Loucy (cell line): Measurements from ENCODE around the gene RBBP6.
A peak's percentile ranks its signal among the peaks of the same experiment; 100 is the strongest.

Source experiments
- H2AFZ ChIP-seq: fragments of 200-600 bp; sonication (generic); 2 replicates; pipeline ENCODE4 v1.6.0; 2016; ENCODE audit warnings: antibody characterized with exemption, mild to moderate bottlenecking, low read length, moderate library complexity
- H3F3A ChIP-seq: fragments of 200-600 bp; 2 replicates; pipeline ENCODE4 v1.6.0; 2016; ENCODE audit warnings: antibody characterized with exemption, low read depth, mild to moderate bottlenecking
- H3K27me3 ChIP-seq: fragments of 200-600 bp; sonication (generic); 2 replicates; pipeline ENCODE4 v1.6.1; 2014; ENCODE audit warnings: low read length, mild to moderate bottlenecking; ENCODE audit not compliant: insufficient read depth, poor library complexity, severe bottlenecking
- H3K36me3 ChIP-seq: fragments of 200-600 bp; sonication (generic); 2 replicates; pipeline ENCODE4 v1.6.1; 2016; ENCODE audit warnings: low read length; ENCODE audit not compliant: insufficient read depth
- H3K4me1 ChIP-seq: fragments of 200-600 bp; sonication (generic); 2 replicates; pipeline ENCODE4 v1.5.1; 2014; ENCODE audit warnings: low read length, mild to moderate bottlenecking; ENCODE audit not compliant: insufficient read depth, poor library complexity, severe bottlenecking
- H3K4me2 ChIP-seq: fragments of 200-600 bp; sonication (generic); 2 replicates; pipeline ENCODE4 v1.6.0; 2014; ENCODE audit warnings: antibody characterized with exemption, low read length, low read depth, mild to moderate bottlenecking; ENCODE audit not compliant: poor library complexity, severe bottlenecking
- H3K4me3 ChIP-seq: fragments of 200-600 bp; sonication (generic); 2 replicates; pipeline ENCODE4 v1.5.1; 2014; ENCODE audit warnings: low read length, mild to moderate bottlenecking, mixed read lengths; ENCODE audit not compliant: poor library complexity, severe bottlenecking
- H3K79me2 ChIP-seq: fragments of 200-600 bp; sonication (generic); 2 replicates; pipeline ENCODE4 v1.6.1; 2014; ENCODE audit warnings: low read length; ENCODE audit not compliant: insufficient read depth
- H3K9ac ChIP-seq: fragments of 200-600 bp; sonication (generic); 2 replicates; pipeline ENCODE4 v1.6.0; 2014; ENCODE audit warnings: mild to moderate bottlenecking, low read depth, low read length, moderate library complexity; ENCODE audit not compliant: poor library complexity, severe bottlenecking
- H3K9me2 ChIP-seq: fragments of 200-600 bp; sonication (generic); replicated peaks from 2 replicates; pipeline ENCODE4 v1.6.1; 2016; ENCODE audit warnings: low read depth, low read length, mixed read lengths
- H3K9me3 ChIP-seq: fragments of 200-600 bp; sonication (generic); 2 replicates; pipeline ENCODE4 v1.6.1; 2014; ENCODE audit warnings: mild to moderate bottlenecking, antibody characterized with exemption, low read length, low read depth; ENCODE audit not compliant: insufficient read depth
- H4K20me1 ChIP-seq: fragments of 200-600 bp; sonication (generic); 2 replicates; pipeline ENCODE4 v1.6.0; 2014; ENCODE audit warnings: antibody characterized with exemption, low read length, mild to moderate bottlenecking; ENCODE audit not compliant: insufficient read depth, poor library complexity, severe bottlenecking
- EZH2phosphoT487 ChIP-seq: fragments of 200-600 bp; IDR thresholded peaks from 2 replicates; pipeline ENCODE4 v1.6.1; 2018; ENCODE audit warnings: antibody characterized with exemption, mild to moderate bottlenecking, moderate library complexity, borderline replicate concordance
- TF ChIP-seq, protein P1 (sequence below): fragments of 200-600 bp; sonication (generic); conservative IDR thresholded peaks from 2 replicates; pipeline ENCODE4 v1.5.1; 2014; ENCODE audit warnings: mild to moderate bottlenecking, antibody characterized with exemption, low read length

RBBP6 gene

GRCh38 chr16:24511174-24511573, 28.2 kb upstream of the RBBP6 start:
- H3K9ac ChIP-seq: no peak overlapping the region
- H3F3A ChIP-seq: no peaks in the 10 kb centered on the region
- TF ChIP-seq EZH2phosphoT487: no peak
- TF ChIP-seq, protein P1, sequence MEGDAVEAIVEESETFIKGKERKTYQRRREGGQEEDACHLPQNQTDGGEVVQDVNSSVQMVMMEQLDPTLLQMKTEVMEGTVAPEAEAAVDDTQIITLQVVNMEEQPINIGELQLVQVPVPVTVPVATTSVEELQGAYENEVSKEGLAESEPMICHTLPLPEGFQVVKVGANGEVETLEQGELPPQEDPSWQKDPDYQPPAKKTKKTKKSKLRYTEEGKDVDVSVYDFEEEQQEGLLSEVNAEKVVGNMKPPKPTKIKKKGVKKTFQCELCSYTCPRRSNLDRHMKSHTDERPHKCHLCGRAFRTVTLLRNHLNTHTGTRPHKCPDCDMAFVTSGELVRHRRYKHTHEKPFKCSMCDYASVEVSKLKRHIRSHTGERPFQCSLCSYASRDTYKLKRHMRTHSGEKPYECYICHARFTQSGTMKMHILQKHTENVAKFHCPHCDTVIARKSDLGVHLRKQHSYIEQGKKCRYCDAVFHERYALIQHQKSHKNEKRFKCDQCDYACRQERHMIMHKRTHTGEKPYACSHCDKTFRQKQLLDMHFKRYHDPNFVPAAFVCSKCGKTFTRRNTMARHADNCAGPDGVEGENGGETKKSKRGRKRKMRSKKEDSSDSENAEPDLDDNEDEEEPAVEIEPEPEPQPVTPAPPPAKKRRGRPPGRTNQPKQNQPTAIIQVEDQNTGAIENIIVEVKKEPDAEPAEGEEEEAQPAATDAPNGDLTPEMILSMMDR: no peak
- H3K27me3 ChIP-seq: no peaks in the 10 kb centered on the region
- no peaks in the 10 kb centered on the region for H3K9me2 ChIP-seq
- peak overlapping the region; percentile 66; the same call in 1 of the 2 replicates for H2AFZ ChIP-seq
- H3K36me3 ChIP-seq: no peaks in the 10 kb centered on the region
- H4K20me1 ChIP-seq: no peaks in the 10 kb centered on the region
- no peaks in the 10 kb centered on the region for H3K4me1 ChIP-seq
- no peak overlapping the region for H3K4me3 ChIP-seq
- no peak overlapping the region for H3K4me2 ChIP-seq
- H3K79me2 ChIP-seq: no peaks in the 10 kb centered on the region
- H3K9me3 ChIP-seq: no peaks in the 10 kb centered on the region

- no peak for TF ChIP-seq EZH2phosphoT487
- TF ChIP-seq, protein P1: no peak
These were observed 27.6 kb upstream of the RBBP6 start for GRCh38 chr16:24511792-24512191.

DNA sequence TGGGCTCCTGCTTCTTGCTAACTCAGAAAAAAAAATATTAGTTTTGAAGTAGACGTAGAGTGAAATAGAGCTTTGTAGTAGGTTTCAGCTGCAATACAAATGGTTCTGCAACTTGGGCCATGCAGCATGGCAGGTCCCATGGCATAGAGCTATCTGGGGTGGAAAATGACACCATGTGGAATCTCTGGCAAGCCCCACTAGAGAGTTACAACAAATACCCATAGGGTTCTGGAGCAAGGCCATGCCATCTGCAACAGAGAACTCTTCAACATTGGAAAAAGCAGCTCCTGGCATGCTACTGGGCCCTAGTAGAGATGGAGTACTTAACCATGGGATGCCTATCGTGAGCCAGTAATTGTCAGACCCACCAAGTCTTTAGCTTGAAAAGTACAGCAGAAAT, 25.3 kb upstream of the RBBP6 start:
- Histone ChIP-seq H3K27me3 (no peaks in the 10 kb centered on the region), H3K79me2 (no peaks in the 10 kb centered on the region), H3F3A (no peaks in the 10 kb centered on the region), H3K4me3 (no peak overlapping the region), H4K20me1 (no peaks in the 10 kb centered on the region), H3K9me3 (no peaks in the 10 kb centered on the region), H3K9ac (no peak overlapping the region), H2AFZ (no peak overlapping the region), H3K36me3 (no peaks in the 10 kb centered on the region), H3K9me2 (no peaks in the 10 kb centered on the region), H3K4me2 (no peak overlapping the region), H3K4me1 (no peaks in the 10 kb centered on the region)
- TF ChIP-seq EZH2phosphoT487: no peak
- TF ChIP-seq, protein P1: no peak

More at GRCh38 chr16:24511792-24512191, 27.6 kb upstream of the RBBP6 start:
- H3K4me1 ChIP-seq: no peaks in the 10 kb centered on the region
- no peak overlapping the region for H3K4me2 ChIP-seq
- no peak overlapping the region for H3K9ac ChIP-seq
- no peak overlapping the region for H2AFZ ChIP-seq
- H3K4me3 ChIP-seq: no peak overlapping the region
- H3F3A ChIP-seq: no peaks in the 10 kb centered on the region
- no peaks in the 10 kb centered on the region for H3K27me3 ChIP-seq
- H3K9me3 ChIP-seq: no peaks in the 10 kb centered on the region
- H4K20me1 ChIP-seq: no peaks in the 10 kb centered on the region
- H3K79me2 ChIP-seq: no peaks in the 10 kb centered on the region
- H3K36me3 ChIP-seq: no peaks in the 10 kb centered on the region
- H3K9me2 ChIP-seq: no peaks in the 10 kb centered on the region
